Panc1 (cell line): ENCODE results near the gene SLC27A1. TPM values are rescaled to one million over a fixed set of nuclear protein-coding genes. Genes with fewer than 3 reads are reported as not detected.

Source experiments
- ATAC-seq: fragments of 200-7000 bp; cut with Tn5 transposase; 2 replicates; pipeline ENCODE4 v1.9.1; 2020; ENCODE audit warnings: mild to moderate bottlenecking, moderate library complexity
- BruUV-seq: library from RNA; stranded (reverse); fragments of 400-500 nt; replicated peaks from 2 replicates; lab custom pipeline; 2021; lab: Mats Ljungman, UMichigan
- CTCF ChIA-PET: fragments of 300-600 bp; sonication (Branson Sonifier 250); formaldehyde crosslinking; loops from one replicate; lab custom pipeline; 2022; ENCODE audit warnings: antibody characterized with exemption; lab: Charles Lee
- POLR2A ChIA-PET: fragments of 300-600 bp; sonication (Branson Sonifier 250); formaldehyde crosslinking; loops from one replicate; lab custom pipeline; 2022; ENCODE audit warnings: antibody characterized with exemption; lab: Charles Lee
- DNase-seq: peaks from one replicate; pipeline ENCODE4 v3.0.0-alpha.2; 2010; ENCODE audit warnings: low read depth, low spot score
- H3K27ac ChIP-seq: 2 replicates; pipeline ENCODE4 v1.5.1; 2011; ENCODE audit warnings: mild to moderate bottlenecking, low read length, inconsistent platforms
- H3K27me3 ChIP-seq: fragments of 200-500 bp; sonication (Bioruptor generic); 2 replicates; pipeline ENCODE4 v1.6.0; 2014; ENCODE audit warnings: low read length, inconsistent platforms; ENCODE audit not compliant: control insufficient read depth, insufficient read depth
- H3K36me3 ChIP-seq: fragments of 200-500 bp; sonication (Bioruptor generic); 2 replicates; pipeline ENCODE4 v1.5.1; 2014; ENCODE audit warnings: inconsistent platforms, mild to moderate bottlenecking, low read length, moderate library complexity; ENCODE audit not compliant: control insufficient read depth, insufficient read depth
- H3K4me1 ChIP-seq: 2 replicates; pipeline ENCODE4 v1.5.1; 2011; ENCODE audit warnings: inconsistent platforms, mild to moderate bottlenecking, low read length, moderate library complexity; ENCODE audit not compliant: control insufficient read depth, insufficient read depth
- H3K4me3 ChIP-seq, 2 experiments: 2 replicates each; pipeline ENCODE4 v1.5.1; 2011 to 2012; ENCODE audit warnings: low read depth in 2 of 2, low read length in 2 of 2, mild to moderate bottlenecking in 2 of 2, inconsistent platforms in 1 of 2, moderate library complexity in 1 of 2
- H3K9me3 ChIP-seq: fragments of 200-500 bp; sonication (Bioruptor generic); 2 replicates; pipeline ENCODE4 v1.5.1; 2014; ENCODE audit warnings: low read depth, mild to moderate bottlenecking, inconsistent platforms, low read length, moderate library complexity; ENCODE audit not compliant: control insufficient read depth, insufficient read depth
- POLR2AphosphoS5 ChIP-seq: IDR thresholded peaks from 2 replicates; pipeline ENCODE4 v1.6.1; 2012; ENCODE audit warnings: mild to moderate bottlenecking, low read depth, low read length, moderate library complexity
- SIN3A ChIP-seq: IDR thresholded peaks from 2 replicates; pipeline ENCODE4 v1.6.1; 2012; ENCODE audit warnings: low read depth, mild to moderate bottlenecking, low read length, moderate library complexity, borderline replicate concordance; ENCODE audit not compliant: insufficient read depth
- TCF7L2 ChIP-seq: IDR thresholded peaks from 2 replicates; pipeline ENCODE4 v1.6.1; 2011; ENCODE audit warnings: mild to moderate bottlenecking, low read depth, low read length, inconsistent platforms
- in situ Hi-C: cut with HindIII; loops from 2 replicates; pipeline ENCODE4 v1.10.0; 2016; ENCODE audit warnings: low sequenced_read_pairs, low pct_unique_long_range_greater_than_20kb
- intact Hi-C: fragments of 100-400 bp; cut with micrococcal nuclease; formaldehyde crosslinking; loops from one replicate; pipeline ENCODE4 v1.10.0; 2022; ENCODE audit not compliant: unreplicated experiment
- total RNA-seq: library from RNA; stranded (reverse); gene quantifications from one replicate; pipeline ENCODE4 v1.2.1, GENCODE V29; 2021; ENCODE audit not compliant: unreplicated experiment
- TF ChIP-seq, protein P1 (sequence below): fragments of 450-650 bp; IDR thresholded peaks from 2 replicates; pipeline ENCODE4 v1.5.1; 2017; ENCODE audit warnings: mild to moderate bottlenecking
- TF ChIP-seq, protein P2 (sequence below), 2 experiments: IDR thresholded peaks; 2 replicates each; pipeline ENCODE4 v1.6.1; 2011 to 2012; ENCODE audit warnings: low read depth in 2 of 2, control low read depth in 1 of 2, low read length in 1 of 2, mild to moderate bottlenecking in 1 of 2, moderate library complexity in 1 of 2; ENCODE audit not compliant: insufficient read depth in 1 of 2

SLC27A1 gene
- total RNA-seq, 1 experiment from 2014 or later, result 5.4 TPM

DNA sequence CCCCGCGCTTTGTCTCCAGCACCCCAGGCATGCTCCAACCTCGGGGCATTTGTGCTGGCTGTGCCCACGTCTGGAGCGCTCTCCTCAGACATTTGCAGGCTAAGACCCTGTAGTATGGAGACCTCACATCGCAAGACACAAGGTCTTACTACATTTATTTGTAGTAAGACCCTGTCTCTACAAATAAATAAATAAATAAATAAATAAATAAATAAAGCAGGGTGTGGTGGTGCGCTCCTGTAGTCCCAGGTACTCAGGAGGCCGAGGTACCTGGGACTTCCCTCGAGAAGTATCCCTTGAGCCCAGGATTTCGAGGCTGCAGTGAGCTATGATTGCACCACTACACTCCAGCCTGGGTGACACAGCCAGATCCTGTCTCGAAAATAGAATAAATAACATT is 14.2 kb upstream of the SLC27A1 start:
- BruUV-seq, result no TSS peak
- intact Hi-C loops, result no loop called here
- ChIA-PET CTCF (no interaction called here), POLR2A (no interaction called here)
- TF ChIP-seq SIN3A (no peak), TCF7L2 (no peak), POLR2AphosphoS5 (no peak)
- TF ChIP-seq, protein P1, sequence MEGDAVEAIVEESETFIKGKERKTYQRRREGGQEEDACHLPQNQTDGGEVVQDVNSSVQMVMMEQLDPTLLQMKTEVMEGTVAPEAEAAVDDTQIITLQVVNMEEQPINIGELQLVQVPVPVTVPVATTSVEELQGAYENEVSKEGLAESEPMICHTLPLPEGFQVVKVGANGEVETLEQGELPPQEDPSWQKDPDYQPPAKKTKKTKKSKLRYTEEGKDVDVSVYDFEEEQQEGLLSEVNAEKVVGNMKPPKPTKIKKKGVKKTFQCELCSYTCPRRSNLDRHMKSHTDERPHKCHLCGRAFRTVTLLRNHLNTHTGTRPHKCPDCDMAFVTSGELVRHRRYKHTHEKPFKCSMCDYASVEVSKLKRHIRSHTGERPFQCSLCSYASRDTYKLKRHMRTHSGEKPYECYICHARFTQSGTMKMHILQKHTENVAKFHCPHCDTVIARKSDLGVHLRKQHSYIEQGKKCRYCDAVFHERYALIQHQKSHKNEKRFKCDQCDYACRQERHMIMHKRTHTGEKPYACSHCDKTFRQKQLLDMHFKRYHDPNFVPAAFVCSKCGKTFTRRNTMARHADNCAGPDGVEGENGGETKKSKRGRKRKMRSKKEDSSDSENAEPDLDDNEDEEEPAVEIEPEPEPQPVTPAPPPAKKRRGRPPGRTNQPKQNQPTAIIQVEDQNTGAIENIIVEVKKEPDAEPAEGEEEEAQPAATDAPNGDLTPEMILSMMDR, result no peak
- TF ChIP-seq, protein P2, sequence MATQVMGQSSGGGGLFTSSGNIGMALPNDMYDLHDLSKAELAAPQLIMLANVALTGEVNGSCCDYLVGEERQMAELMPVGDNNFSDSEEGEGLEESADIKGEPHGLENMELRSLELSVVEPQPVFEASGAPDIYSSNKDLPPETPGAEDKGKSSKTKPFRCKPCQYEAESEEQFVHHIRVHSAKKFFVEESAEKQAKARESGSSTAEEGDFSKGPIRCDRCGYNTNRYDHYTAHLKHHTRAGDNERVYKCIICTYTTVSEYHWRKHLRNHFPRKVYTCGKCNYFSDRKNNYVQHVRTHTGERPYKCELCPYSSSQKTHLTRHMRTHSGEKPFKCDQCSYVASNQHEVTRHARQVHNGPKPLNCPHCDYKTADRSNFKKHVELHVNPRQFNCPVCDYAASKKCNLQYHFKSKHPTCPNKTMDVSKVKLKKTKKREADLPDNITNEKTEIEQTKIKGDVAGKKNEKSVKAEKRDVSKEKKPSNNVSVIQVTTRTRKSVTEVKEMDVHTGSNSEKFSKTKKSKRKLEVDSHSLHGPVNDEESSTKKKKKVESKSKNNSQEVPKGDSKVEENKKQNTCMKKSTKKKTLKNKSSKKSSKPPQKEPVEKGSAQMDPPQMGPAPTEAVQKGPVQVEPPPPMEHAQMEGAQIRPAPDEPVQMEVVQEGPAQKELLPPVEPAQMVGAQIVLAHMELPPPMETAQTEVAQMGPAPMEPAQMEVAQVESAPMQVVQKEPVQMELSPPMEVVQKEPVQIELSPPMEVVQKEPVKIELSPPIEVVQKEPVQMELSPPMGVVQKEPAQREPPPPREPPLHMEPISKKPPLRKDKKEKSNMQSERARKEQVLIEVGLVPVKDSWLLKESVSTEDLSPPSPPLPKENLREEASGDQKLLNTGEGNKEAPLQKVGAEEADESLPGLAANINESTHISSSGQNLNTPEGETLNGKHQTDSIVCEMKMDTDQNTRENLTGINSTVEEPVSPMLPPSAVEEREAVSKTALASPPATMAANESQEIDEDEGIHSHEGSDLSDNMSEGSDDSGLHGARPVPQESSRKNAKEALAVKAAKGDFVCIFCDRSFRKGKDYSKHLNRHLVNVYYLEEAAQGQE (IDR thresholded peaks at IDR 0.05; ENCODE audit: insufficient read depth in 1 of 2, low read depth in 2 of 2, low read length in 1 of 2), result no peak
- Histone ChIP-seq H3K27me3 (no peaks in the 10 kb centered on the region), H3K4me1 (no peaks in the 10 kb centered on the region), H3K9me3 (no peaks in the 10 kb centered on the region), H3K36me3 (no peaks in the 10 kb centered on the region), H3K27ac (no peak overlapping the region), H3K4me3 (no peak overlapping the region)
- no peak for ATAC-seq
- no peak for DNase-seq
- in situ Hi-C loops, result no loop called here

DNA sequence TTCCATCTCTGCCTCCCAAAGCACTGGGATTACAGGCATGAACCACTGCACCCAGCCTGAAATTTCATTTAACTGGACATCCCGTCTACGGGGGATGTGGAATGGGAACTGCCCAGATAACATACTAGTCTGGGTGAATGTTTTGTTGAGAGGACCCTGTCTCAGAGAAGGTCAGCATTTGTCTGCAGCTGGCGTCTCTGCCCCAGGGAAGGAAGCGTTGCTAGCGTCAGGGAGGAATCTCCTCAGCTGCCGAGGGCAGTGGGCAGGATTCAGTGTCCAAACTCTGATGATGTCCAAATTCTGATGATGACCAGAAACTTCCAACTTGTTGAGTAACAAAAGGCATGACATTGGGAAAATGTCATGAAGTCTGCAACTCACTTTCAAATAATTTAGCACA is 12.7 kb upstream of the SLC27A1 start:
- Histone ChIP-seq H3K27ac (no peak overlapping the region), H3K9me3 (no peaks in the 10 kb centered on the region), H3K4me1 (no peaks in the 10 kb centered on the region), H3K36me3 (no peaks in the 10 kb centered on the region), H3K27me3 (no peaks in the 10 kb centered on the region), H3K4me3 (no peak overlapping the region)
- TF ChIP-seq, protein P1, result no peak
- TF ChIP-seq TCF7L2 (no peak), SIN3A (no peak), POLR2AphosphoS5 (no peak)
- TF ChIP-seq, protein P2 (IDR thresholded peaks at IDR 0.05; ENCODE audit: insufficient read depth in 1 of 2, low read depth in 2 of 2, low read length in 1 of 2), result no peak
- ATAC-seq (no peak), DNase-seq (no peak)
- in situ Hi-C loops (no loop called here), intact Hi-C loops (no loop called here)
- CTCF ChIA-PET, result interaction anchor here (0.6 kb wide), 1 partner anchor 33 kb away, joined by 7 read pairs; no protein-coding TSS in a partner anchor
- POLR2A ChIA-PET, result no interaction called here
- no TSS peak for BruUV-seq
